ENCODE data around the gene MTHFD1L. TPM values are rescaled to one million over a fixed set of nuclear protein-coding genes. Genes with fewer than 3 reads are reported as not detected.

Gene MTHFD1L
- total and polyA plus RNA-seq, 2 of the 4 experiments (the other 2 are of a cell fraction) = 43.5 to 53.2 TPM

DNA sequence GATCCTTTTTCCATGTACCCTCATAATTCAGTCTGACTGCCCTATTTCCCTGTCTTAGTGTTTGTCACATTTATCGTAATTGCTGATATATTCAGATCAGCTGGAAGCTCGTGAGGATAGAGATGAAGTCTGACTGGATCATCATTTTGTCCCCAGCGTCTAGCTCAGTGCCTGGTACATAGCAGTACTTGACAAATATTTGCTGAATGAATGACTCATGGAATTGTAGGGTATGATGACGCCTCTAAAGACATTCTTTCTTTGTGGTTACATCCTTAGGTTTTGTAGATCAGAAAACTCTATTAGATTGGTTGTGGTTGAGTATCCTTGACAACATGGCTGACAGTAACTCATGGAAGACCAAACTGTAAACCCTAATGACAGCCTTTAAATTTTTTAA lies 68.9 kb downstream of the MTHFD1L start:
- Histone ChIP-seq H3K27ac (ENCODE audit: insufficient read depth, low read length) (peak overlapping the region; percentile 50; the same call in 1 of the 2 replicates), H2BK15ac (ENCODE audit: low read depth, low read length) (peak overlapping the region; percentile 61; the same call in 1 of the 3 replicates), H2AK5ac (ENCODE audit: low read depth, low read length) (no peak overlapping the region; the same call in 1 of the 2 replicates), H3K23ac (ENCODE audit: low read depth, low read length) (peak overlapping the region; percentile 51; the same call in 1 of the 2 replicates), H3K56ac (ENCODE audit: extremely low read depth, insufficient read depth, low read length) (no peak overlapping the region), H3K4me2 (ENCODE audit: low read depth, low read length) (no peak overlapping the region), H4K8ac (ENCODE audit: low read depth in 2 of 2, low read length in 2 of 2) (peak overlapping the region in 1 of 2 experiments; percentile 84; a peak in 2 of 4 replicates), H3K27me3 (ENCODE audit: control insufficient read depth, insufficient read depth, low read length) (no peaks in the 10 kb centered on the region), H2AFZ (replicated peaks; ENCODE audit: low read length, poor library complexity) (no peak overlapping the region), H3K4me1 (ENCODE audit: control insufficient read depth, insufficient read depth, low read length) (peaks cover 14% of the 10 kb centered on the region), H3K9me1 (ENCODE audit: insufficient read depth, low read length) (peaks cover 18% of the 10 kb centered on the region), H4K20me1 (ENCODE audit: insufficient read depth, low read length) (no peaks in the 10 kb centered on the region), H3K9ac (ENCODE audit: low read depth, low read length) (no peak overlapping the region), H2AK9ac (replicated peaks; ENCODE audit: low read depth, low read length, poor library complexity) (no peak overlapping the region), H3K4ac (ENCODE audit: low read depth, low read length) (peak overlapping the region; percentile 86), H3K4me3 (ENCODE audit: insufficient read depth, low read depth, low read length) (no peak overlapping the region), H4K5ac (ENCODE audit: low read depth, low read length) (peak overlapping the region; percentile 95), H3K36me3 (ENCODE audit: control insufficient read depth, insufficient read depth, low read length) (peaks cover 50% of the 10 kb centered on the region), H3K14ac (replicated peaks; ENCODE audit: low read depth, low read length) (peak overlapping the region; percentile 80), H2BK20ac (ENCODE audit: low read depth, low read length) (peak overlapping the region; percentile 77; the same call in 1 of the 2 replicates), H3K79me1 (ENCODE audit: low read depth in 1 of 2, low read length in 2 of 2) (peaks cover 44 to 58% of the 10 kb centered on the region in 2 experiments), H2BK5ac (ENCODE audit: low read depth, low read length, poor library complexity, severe bottlenecking) (peak overlapping the region; percentile 79), H4K91ac (ENCODE audit: insufficient read depth, low read depth, low read length) (peak overlapping the region; percentile 34; the same call in 1 of the 2 replicates), H3K9me3 (ENCODE audit: control insufficient read depth, insufficient read depth, low read length) (no peaks in the 10 kb centered on the region), H3K18ac (ENCODE audit: low read depth, low read length) (peak overlapping the region; percentile 93; the same call in 1 of the 2 replicates), H2BK120ac (ENCODE audit: low read depth, low read length) (peak overlapping the region; percentile 63)
- peak; percentile 70 for ATAC-seq (ENCODE audit: low read depth)
- TF ChIP-seq MAZ (IDR thresholded peaks at IDR 0.05; ENCODE audit: borderline replicate concordance, low read depth, low read length) (no peak), CEBPB (IDR thresholded peaks at IDR 0.05; ENCODE audit: low read depth, low read length) (no peak), POLR2A (IDR thresholded peaks at IDR 0.05; ENCODE audit: low read depth, low read length) (0 out of 2 replicates have a peak, but pooled peaks have one; percentile 44), MXI1 (IDR thresholded peaks at IDR 0.05; ENCODE audit: borderline replicate concordance, low read depth, low read length) (no peak), RFX5 (IDR thresholded peaks at IDR 0.05; ENCODE audit: low read depth, low read length) (no peak), USF2 (IDR thresholded peaks at IDR 0.05; ENCODE audit: low read depth, low read length) (no peak), MAFK (IDR thresholded peaks at IDR 0.05; ENCODE audit: low read depth, low read length) (peak; percentile 59), CTCF (conservative IDR thresholded peaks at IDR 0.05; ENCODE audit: low read depth, low read length) (no peak), FOS (IDR thresholded peaks at IDR 0.05; ENCODE audit: low read depth, low read length) (peak; percentile 81), RCOR1 (IDR thresholded peaks at IDR 0.05; ENCODE audit: insufficient replicate concordance, low read length) (peak; percentile 81), CHD1 (IDR thresholded peaks at IDR 0.05; ENCODE audit: low read depth, low read length) (no peak), NFE2L2 (IDR thresholded peaks at IDR 0.05; ENCODE audit: low read depth, low read length) (no peak), SMC3 (IDR thresholded peaks at IDR 0.05; ENCODE audit: low read depth, low read length) (no peak), ELK1 (IDR thresholded peaks at IDR 0.05; ENCODE audit: borderline replicate concordance, low read depth, low read length) (no peak), RAD21 (IDR thresholded peaks at IDR 0.05; ENCODE audit: low read length) (no peak)
- dilution Hi-C loops (cut with HindIII; ENCODE audit: low sequenced_read_pairs, unreplicated experiment) (no loop called here), intact Hi-C loops (cut with micrococcal nuclease) (no loop called here), in situ Hi-C loops (cut with MboI; ENCODE audit: low sequenced_read_pairs) (no loop called here)
- ChIA-PET POLR2A (ENCODE audit: unreplicated experiment) (no interaction called here), CTCF (no interaction called here)
- no CpG with 5 or more reads among the region's 4 CpGs for WGBS, 2 experiments (ENCODE audit: extremely low coverage in 2 of 2, insufficient read length in 1 of 2)
- DNase-seq = peak; percentile 93
- no TSS peak for BruUV-seq (replicated peaks)
